Fibroblast of skin of left biceps (primary cell): ENCODE measurements around the gene NBPF10.
"Not testable (repeated sequence)": the region's sequence is repeated elsewhere in the genome, so short reads cannot be mapped to it uniquely, and the experiment has no call there.

Source experiments
- DNase-seq, 2 experiments: peaks; one replicate each; pipeline ENCODE4 v3.0.0-alpha.2; 2013; ENCODE audit warnings: low read depth in 2 of 2

Gene NBPF10, protein sequence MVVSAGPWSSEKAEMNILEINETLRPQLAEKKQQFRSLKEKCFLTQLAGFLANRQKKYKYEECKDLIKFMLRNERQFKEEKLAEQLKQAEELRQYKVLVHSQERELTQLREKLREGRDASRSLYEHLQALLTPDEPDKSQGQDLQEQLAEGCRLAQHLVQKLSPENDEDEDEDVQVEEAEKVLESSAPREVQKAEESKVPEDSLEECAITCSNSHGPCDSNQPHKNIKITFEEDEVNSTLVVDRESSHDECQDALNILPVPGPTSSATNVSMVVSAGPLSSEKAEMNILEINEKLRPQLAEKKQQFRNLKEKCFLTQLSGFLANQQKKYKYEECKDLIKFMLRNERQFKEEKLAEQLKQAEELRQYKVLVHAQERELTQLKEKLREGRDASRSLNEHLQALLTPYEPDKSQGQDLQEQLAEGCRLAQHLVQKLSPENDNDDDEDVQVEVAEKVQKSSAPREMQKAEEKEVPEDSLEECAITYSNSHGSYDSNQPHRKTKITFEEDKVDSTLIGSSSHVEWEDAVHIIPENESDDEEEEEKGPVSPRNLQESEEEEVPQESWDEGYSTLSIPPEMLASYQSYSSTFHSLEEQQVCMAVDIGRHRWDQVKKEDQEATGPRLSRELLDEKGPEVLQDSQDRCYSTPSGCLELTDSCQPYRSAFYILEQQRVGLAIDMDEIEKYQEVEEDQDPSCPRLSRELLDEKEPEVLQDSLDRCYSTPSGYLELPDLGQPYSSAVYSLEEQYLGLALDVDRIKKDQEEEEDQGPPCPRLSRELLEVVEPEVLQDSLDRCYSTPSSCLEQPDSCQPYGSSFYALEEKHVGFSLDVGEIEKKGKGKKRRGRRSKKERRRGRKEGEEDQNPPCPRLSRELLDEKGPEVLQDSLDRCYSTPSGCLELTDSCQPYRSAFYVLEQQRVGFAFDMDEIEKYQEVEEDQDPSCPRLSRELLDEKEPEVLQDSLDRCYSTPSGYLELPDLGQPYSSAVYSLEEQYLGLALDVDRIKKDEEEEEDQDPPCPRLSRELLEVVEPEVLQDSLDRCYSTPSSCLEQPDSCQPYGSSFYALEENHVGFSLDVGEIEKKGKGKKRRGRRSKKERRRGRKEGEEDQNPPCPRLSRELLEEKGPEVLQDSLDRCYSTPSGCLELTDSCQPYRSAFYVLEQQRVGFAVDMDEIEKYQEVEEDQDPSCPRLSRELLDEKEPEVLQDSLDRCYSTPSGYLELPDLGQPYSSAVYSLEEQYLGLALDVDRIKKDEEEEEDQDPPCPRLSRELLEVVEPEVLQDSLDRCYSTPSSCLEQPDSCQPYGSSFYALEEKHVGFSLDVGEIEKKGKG (N-terminal part only)

DNA sequence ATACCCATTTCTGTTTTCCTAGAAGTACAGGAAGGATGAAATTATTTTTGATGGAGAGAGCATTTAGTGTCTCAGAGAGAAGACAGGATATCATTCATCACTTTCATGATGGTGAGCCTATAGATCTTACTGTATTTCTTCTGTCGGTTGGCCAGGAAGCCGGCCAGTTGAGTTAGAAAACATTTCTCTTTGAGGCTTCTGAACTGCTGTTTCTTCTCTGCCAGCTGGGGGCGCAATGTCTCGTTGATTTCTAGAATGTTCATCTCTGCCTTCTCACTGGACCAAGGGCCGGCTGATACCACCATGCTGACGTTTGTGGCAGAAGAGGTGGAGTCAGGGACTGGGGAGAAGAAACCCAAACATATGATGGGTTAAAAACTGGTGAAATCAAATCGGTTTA is at the start of gene NBPF10:
TSS of gene NBPF10 (minus strand) at position 340 of the 400 bp plus-strand sequence. CDS start at position 305, 35 bp downstream.
- not testable (repeated sequence) for DNase-seq

GRCh38 chr1:146174531-146174930 is 29.9 kb upstream of the NBPF10 start:
- not testable (repeated sequence) for DNase-seq

GRCh38 chr1:146167740-146168139 is 23.1 kb upstream of the NBPF10 start:
- not testable (repeated sequence) for DNase-seq

DNA sequence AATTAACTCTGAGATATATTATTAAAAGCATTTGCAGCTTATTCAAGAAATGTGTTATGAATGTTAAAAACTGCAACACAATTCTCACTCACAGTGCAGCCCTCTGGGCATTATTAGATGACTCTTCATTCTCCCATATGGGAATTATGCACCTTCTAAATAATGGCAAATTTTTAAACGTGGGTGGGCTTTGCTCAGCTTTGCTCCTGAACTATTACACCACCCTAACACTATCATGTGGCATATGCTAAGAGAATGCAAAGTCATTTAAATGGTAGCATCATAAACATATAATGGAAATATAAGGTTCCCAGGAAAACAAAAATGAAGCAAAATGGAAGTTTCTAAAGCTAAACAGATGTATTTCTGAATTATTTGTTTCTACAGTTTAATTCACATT is 22.7 kb upstream of the NBPF10 start:
- DNase-seq = not testable (repeated sequence)
